Hepatocyte (in vitro differentiated cells): ENCODE results near the gene ID3.

Source experiments
- CTCF ChIP-seq: fragments of 200-600 bp; sonication (generic); IDR thresholded peaks from 2 replicates; pipeline ENCODE4 v1.5.1; 2016; ENCODE audit warnings: antibody characterized with exemption, mild to moderate bottlenecking; ENCODE audit not compliant: poor library complexity
- EZH2 ChIP-seq: fragments of 200-600 bp; sonication (generic); IDR thresholded peaks from 2 replicates; pipeline ENCODE4 v1.6.1; 2016; ENCODE audit warnings: antibody characterized with exemption, mild to moderate bottlenecking, borderline replicate concordance

- TF ChIP-seq CTCF (no peak), EZH2 (no peak)
Measured at GRCh38 chr1:23514111-23514679, 45.1 kb downstream of the ID3 start.
